ENCODE data around the gene CCR7.

GRCh38 chr17:40532520-40533253 is 32.6 kb downstream of the CCR7 start:
- TF ChIP-seq, protein P1, sequence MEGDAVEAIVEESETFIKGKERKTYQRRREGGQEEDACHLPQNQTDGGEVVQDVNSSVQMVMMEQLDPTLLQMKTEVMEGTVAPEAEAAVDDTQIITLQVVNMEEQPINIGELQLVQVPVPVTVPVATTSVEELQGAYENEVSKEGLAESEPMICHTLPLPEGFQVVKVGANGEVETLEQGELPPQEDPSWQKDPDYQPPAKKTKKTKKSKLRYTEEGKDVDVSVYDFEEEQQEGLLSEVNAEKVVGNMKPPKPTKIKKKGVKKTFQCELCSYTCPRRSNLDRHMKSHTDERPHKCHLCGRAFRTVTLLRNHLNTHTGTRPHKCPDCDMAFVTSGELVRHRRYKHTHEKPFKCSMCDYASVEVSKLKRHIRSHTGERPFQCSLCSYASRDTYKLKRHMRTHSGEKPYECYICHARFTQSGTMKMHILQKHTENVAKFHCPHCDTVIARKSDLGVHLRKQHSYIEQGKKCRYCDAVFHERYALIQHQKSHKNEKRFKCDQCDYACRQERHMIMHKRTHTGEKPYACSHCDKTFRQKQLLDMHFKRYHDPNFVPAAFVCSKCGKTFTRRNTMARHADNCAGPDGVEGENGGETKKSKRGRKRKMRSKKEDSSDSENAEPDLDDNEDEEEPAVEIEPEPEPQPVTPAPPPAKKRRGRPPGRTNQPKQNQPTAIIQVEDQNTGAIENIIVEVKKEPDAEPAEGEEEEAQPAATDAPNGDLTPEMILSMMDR (IDR thresholded peaks at IDR 0.05) = no peak
- no peak for TF ChIP-seq POLR2A (IDR thresholded peaks at IDR 0.05)
